GM18868 (cell line): ENCODE results near the gene JUN.
"Not testable (repeated sequence)": the region's sequence is repeated elsewhere in the genome, so short reads cannot be mapped to it uniquely, and the experiment has no call there.

ENCODE experiments used
- ATAC-seq: cut with Tn5 transposase; IDR thresholded peaks from one replicate; pipeline ENCODE4 v1.9.1; 2021; ENCODE audit warnings: mild to moderate bottlenecking, moderate library complexity; ENCODE audit not compliant: unreplicated experiment

Gene JUN

DNA sequence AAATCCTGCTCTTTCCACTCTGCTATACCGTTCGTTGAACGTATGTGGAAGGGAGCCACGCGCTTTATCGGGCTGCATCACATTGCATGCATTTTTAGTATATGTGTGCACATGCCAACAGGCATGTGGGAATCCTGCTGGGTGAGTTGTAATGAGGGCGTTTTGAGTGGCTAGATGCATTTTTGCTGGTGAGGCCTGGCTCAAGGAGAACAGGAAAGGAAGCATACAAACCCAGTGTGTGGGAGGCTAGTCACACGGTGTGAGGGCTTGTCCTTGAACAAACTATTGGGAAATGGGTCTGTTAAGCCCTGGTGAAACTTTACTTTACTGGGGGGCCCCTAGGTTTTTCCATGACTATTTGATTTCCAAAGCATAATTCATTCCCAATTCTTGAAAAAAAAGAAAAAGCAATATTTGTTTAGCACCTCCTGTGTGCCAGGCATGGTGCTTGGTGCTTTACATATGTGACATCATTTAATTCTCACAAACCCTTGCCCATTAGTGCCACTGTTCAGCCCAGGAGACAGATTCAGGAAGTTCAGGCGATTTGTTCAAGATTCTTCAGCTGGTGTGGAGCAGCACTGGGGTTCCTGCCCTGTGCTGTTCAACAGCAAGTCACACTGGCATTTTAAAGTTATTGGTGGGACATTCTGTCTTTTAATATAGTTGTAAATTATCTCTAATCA lies 25.6 kb upstream of the JUN start:
- ATAC-seq: no peak

- ATAC-seq: no peak
These were observed 24.2 kb upstream of the JUN start for GRCh38 chr1:58808077-58808476.

- ATAC-seq: peak; percentile 58
These were observed 22.1 kb upstream of the JUN start for GRCh38 chr1:58805716-58806571.

GRCh38 chr1:58804853-58805565 lies 21.2 kb upstream of the JUN start:
- ATAC-seq: no peak

DNA sequence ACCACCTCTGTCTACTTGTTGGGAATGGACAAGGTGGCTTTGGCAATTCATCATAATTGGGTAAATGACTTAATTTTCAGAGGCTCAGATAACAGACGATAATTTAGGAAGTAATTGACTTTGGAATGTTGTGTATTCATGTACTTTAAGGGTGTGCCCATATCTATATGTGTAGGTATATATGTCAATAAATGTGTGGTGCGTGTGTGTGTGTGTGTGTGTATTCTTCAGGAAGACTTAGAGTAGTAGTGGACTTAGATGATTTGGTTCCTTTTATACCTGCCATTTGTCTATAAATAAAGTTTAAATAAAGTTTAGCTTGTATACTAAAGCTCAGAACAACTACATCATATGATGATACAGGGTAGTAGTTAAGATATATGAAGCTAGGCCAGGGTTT lies 20.0 kb upstream of the JUN start:
- no peak for ATAC-seq

GRCh38 chr1:58802640-58803399 lies 19.0 kb upstream of the JUN start:
- no peak for ATAC-seq

DNA sequence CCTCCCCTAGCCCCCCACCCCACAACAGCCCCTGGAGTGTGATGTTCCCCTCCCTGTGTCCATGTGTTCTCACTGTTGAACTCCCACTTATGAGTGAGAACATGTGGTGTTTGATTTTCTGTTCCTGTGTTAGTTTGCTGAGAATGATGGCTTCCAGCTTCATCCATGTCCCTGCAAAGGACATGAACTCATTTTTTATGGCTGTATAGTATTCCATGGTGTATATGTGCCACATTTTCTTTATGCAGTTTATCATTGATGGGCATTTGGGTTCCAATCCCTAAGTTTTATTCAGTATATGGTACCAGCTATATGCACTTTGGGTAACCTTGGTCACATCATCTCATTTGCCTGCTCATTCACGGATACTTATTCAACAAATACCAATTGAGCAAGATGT lies 17.4 kb upstream of the JUN start:
- not testable (repeated sequence) for ATAC-seq

DNA sequence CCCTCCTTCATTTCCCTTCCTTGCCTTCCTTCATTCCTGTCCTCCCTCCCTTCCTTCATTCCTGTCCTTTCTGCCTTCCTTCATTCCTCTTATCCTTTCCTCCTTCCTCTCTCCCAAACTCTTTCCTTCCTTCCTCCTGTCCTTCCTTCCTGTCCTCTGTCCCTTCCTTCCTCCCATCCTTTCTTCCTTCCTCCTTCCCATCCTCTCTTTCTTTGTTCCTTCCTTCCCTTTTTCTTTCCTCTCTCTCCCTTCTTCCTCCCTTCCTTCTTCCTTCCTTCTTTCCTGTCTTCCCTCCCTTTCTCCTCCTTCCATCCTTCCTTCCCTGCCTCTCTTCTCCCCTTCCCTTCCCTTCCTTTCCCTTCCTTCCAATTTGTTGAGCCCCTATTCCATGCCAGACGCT lies 15.8 kb upstream of the JUN start:
- no peak for ATAC-seq

DNA sequence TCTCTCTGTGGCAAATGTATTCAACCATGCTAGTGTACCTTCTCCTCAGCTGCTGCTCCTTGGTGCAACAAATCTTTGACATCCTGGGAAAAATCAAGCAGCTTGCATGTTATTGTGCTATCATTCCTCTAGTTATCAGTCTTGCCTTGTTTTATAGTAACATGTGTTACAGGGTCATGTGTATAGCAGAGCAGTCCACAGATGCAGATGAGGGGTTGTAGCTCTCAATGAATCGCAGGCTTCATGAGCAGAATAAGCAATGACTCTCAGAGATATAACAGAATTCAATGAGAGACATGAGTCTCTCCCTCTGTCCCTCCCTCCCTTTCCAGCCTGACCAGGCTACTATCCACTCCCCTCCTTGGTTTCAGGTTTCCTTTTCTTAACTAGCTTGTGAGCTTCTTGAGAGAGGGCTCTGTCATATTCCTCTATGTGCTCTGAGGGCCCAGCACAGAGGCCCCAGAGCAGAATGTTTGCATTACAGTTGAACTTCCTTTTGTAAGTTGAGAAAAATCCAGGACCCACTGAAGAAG lies 15.1 kb upstream of the JUN start:
- no peak for ATAC-seq

DNA sequence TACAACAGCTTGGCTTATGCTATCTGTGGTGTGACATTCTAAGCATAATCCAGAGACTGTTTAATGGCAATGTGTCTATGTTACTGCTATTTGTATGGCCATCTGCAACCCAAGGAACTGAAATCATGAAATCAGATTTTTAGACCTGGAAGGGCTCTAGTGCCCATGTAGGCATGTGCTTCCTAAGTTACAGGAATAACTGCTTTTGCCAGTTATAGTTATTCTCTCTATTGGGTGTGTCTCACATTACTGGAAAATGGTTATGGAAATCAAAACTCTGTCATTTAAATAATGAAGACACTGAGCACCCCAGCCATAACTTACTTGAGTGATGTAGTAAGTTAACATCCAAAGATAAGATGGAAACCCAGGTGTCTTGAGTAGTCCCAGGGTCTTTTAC lies 12.6 kb upstream of the JUN start:
- no peak for ATAC-seq

DNA sequence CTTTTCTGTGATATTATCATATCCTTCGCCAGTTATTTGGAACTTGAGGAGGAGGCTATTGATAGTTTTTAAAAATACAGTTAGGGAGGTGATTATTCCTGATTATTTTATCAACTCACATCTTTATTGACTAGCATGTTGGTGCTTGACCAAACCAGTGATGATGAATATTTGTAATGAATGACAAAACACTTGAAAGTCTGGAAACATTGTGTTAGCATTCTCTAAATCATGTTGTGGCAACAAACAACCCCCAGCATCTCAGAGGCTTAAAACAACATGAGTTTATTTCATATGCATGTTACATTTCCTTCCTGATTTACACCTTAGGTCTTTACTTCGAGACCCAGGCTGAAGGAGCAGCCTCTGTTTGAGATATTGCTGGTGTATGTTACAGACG lies 10.7 kb upstream of the JUN start:
- ATAC-seq: no peak

GRCh38 chr1:58792846-58793245 lies 9.0 kb upstream of the JUN start:
- no peak for ATAC-seq

- no peak for ATAC-seq
These were observed 7.3 kb upstream of the JUN start for GRCh38 chr1:58791106-58791505.

- ATAC-seq: no peak
These were observed 6.3 kb upstream of the JUN start for GRCh38 chr1:58789996-58790660.

GRCh38 chr1:58789322-58789856 lies 5.5 kb upstream of the JUN start:
- no peak for ATAC-seq

- no peak for ATAC-seq
These were observed 4.4 kb upstream of the JUN start for GRCh38 chr1:58788259-58788658.

DNA sequence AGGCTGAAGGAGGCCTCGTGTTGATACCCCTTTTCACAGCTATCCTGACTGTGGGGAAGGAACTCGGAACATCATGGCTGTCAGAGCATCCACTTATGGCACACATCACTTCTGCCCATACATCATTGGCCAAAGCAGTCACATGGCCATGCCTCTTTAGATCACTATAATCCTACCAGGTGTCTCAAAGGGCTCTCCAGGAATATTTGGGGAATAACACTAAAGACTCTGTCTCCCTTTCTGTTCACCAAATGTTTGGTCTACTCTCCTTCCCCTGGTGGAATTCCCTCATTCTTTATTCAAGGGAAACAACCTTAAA lies 3.0 kb upstream of the JUN start:
- no peak for ATAC-seq

DNA sequence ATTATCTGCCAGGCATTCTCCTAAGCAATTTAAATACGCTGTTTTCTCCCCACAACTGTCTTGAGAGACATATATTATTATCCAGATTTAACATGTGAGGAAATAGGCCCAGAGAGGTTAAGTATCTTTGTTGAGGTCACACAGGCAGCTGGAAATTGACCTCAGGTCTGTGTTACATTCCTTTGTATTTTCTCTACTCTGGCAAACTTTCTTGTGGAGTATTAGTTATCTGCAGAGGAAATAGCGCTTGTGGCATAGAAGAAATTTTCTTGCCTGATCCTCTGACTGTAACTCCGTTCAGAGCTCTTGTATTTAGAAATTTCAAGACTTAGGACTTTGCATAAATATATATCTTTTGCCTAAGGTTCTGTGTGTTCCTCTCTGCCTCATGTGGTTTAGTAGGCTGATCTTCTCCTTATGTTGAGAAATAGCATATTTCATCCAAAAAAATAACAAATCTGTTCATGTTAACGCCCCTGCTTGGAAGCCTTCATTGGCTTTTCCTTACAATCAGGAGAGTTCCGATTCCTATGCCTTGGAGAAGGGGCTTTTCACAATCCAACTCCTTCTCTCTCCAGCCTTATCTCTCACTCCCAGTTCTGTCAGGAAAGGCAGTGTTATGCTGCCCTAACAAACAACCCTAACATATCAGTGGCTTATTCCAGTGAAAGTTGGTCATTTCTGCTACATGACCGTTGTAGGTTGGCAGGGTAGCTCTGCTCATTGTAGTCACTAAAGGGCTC lies 2.5 kb upstream of the JUN start:
- ATAC-seq: no peak

GRCh38 chr1:58785442-58786058 lies 1.7 kb upstream of the JUN start:
- ATAC-seq: no peak
